Measurements from ENCODE around the gene ADGRD2. TPM values are rescaled to one million over a fixed set of nuclear protein-coding genes. Genes with fewer than 3 reads are reported as not detected.

Gene ADGRD2
- total RNA-seq, 4 donors from 2014 or later: 0.35 TPM; not detected in 3

DNA sequence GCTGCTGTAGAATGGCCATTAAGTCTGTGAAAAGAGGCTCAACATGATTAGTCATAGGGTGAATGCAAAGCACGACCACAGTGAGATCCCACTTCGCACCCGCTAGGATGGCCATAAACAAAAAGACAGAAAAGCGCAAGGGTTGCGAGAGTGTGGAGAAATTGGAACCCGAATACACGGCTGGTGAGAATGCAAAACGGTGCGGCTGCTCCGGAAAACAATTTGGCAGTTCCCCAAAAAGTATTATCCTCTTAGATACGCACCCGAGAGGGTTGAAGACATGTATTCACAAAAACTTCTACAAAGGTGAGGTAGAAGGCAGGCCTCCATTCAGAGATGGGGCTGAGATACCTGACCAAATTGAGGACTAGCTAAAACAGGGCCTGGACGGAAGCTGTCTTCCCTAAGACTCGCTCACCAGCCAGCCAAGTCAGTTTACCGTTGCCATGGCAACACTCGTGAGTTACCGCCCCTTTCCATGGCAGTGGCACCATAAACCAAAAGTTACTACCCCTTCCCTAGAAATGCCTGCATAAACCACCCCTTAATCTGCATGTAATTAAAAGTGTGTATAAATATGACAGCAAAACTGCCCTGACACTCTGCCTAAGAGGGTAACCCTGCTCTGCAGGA, 34.3 kb upstream of the ADGRD2 start:
- no peaks in the 10 kb centered on the region for H3K9me3 ChIP-seq
- H3K4me3 ChIP-seq: peak overlapping the region; percentile 76 to 88 (median 82)
- no peak for DNase-seq
- H3K27me3 ChIP-seq: no peaks in the 10 kb centered on the region
- peak overlapping the region in 2 of 4 donors; percentile 6 to 25 for H3K27ac ChIP-seq
- whole genome bisulfite sequencing, 2 donors: 77 to 82% methylated on average over 17 of the region's 17 CpGs
- peaks cover 0 to 38% (median 9%) of the 10 kb centered on the region in 3 donors for H3K4me1 ChIP-seq
- H3K36me3 ChIP-seq: peaks cover 0 to 34% (median 17%) of the 10 kb centered on the region in 3 donors
- TF ChIP-seq, protein P1, sequence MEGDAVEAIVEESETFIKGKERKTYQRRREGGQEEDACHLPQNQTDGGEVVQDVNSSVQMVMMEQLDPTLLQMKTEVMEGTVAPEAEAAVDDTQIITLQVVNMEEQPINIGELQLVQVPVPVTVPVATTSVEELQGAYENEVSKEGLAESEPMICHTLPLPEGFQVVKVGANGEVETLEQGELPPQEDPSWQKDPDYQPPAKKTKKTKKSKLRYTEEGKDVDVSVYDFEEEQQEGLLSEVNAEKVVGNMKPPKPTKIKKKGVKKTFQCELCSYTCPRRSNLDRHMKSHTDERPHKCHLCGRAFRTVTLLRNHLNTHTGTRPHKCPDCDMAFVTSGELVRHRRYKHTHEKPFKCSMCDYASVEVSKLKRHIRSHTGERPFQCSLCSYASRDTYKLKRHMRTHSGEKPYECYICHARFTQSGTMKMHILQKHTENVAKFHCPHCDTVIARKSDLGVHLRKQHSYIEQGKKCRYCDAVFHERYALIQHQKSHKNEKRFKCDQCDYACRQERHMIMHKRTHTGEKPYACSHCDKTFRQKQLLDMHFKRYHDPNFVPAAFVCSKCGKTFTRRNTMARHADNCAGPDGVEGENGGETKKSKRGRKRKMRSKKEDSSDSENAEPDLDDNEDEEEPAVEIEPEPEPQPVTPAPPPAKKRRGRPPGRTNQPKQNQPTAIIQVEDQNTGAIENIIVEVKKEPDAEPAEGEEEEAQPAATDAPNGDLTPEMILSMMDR (IDR thresholded peaks at IDR 0.05): no peak
- TF ChIP-seq POLR2A (IDR thresholded peaks at IDR 0.05): no peak
- intact Hi-C loops (cut with DNase I): loop anchor here (5.0 kb wide), 1 partner anchor 121 kb away; no protein-coding TSS in a partner anchor

DNA sequence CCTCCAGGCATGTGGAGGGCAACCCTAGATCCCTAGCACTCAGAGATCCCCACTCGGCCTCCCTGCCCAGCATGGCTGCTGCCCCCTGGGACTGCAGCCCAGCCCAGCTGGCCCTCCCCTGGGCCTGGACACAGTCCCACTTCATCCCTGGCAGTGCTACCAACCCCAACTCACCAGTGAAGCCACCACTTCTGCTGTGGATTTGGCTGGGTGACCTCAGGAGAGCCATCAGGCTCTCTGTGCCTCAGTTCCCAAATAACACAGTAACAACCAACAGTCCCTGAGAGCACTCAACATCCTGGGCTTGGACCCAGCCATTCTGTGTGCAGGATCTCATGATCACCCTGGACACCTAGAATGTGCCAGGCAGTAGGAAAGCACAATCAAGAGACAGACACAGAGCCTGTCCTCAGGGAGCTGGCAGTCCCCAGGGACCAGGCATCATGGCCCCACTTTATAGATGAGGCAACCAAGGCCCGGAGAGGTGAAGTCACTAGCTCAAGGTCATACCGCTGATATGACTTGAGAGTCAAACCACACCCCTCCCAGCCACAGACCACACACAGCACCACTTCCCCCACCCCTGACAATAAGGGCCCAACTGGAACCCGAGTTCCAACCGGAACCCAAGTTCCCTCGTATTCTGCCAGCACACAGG, 30.3 kb upstream of the ADGRD2 start:
- intact Hi-C loops (cut with DNase I): loop anchor here (5.0 kb wide), 1 partner anchor 117 kb away; no protein-coding TSS in a partner anchor
- WGBS, 2 donors: 66 to 95% methylated on average over 4 to 5 of the region's 6 CpGs

DNA sequence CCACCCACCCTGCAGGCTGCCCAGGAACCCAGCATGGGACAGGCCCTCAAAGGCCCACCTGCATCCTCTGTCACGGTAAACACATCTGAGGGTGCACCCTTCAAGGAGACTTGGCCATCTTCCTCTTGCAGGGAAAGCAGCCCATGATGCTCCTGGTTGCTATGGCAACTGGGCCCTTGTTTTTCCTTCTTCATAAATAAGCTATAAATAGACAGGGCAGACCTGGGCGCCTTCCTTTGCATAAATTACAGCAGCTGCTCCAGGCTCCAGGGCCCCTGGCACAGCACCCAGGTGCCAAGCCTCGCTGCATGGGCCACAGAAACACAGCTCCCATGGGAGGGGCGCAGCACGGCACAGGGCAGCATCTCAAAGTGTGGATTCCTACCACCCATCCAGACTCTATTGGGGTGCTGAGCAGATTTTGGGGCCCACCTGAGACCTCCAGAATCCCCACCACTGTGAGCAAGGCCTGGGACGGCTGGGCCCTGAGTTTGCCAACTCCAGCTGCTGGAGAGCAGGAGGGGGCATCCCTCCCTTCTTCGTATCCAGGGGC, 29.2 kb upstream of the ADGRD2 start:
- TF ChIP-seq, protein P1 (IDR thresholded peaks at IDR 0.05): no peak
- TF ChIP-seq POLR2A (IDR thresholded peaks at IDR 0.05): no peak
- no peak for DNase-seq
- Histone ChIP-seq H3K4me1 (peaks cover 0 to 4% (median 0%) of the 10 kb centered on the region in 3 donors), H3K36me3 (no peaks in the 10 kb centered on the region), H3K4me3 (no peak overlapping the region), H3K27me3 (no peaks in the 10 kb centered on the region), H3K9me3 (no peaks in the 10 kb centered on the region), H3K27ac (no peak overlapping the region)
- WGBS, 2 donors: 65 to 86% methylated on average over 2 to 3 of the region's 7 CpGs
- intact Hi-C loops (cut with DNase I): no loop called here

More for the DNA sequence above, 30.3 kb upstream of the ADGRD2 start:
- Histone ChIP-seq H3K9me3 (no peaks in the 10 kb centered on the region), H3K27me3 (no peaks in the 10 kb centered on the region), H3K4me3 (no peak overlapping the region), H3K4me1 (peaks cover 0 to 8% (median 0%) of the 10 kb centered on the region in 3 donors), H3K36me3 (no peaks in the 10 kb centered on the region), H3K27ac (no peak overlapping the region)
- DNase-seq: no peak
- TF ChIP-seq, protein P1 (IDR thresholded peaks at IDR 0.05): no peak
- no peak for TF ChIP-seq POLR2A (IDR thresholded peaks at IDR 0.05)

- intact Hi-C loops (cut with DNase I): no loop called here
- 77% methylated on average over 4 to 5 of the region's 5 CpGs for WGBS, 2 donors
Measured at GRCh38 chr9:124423155-124423554, 27.1 kb upstream of the ADGRD2 start.

More at GRCh38 chr9:124423155-124423554, 27.1 kb upstream of the ADGRD2 start:
- Histone ChIP-seq H3K27me3 (no peaks in the 10 kb centered on the region), H3K4me3 (no peak overlapping the region), H3K27ac (no peak overlapping the region), H3K4me1 (peaks cover 0 to 4% (median 0%) of the 10 kb centered on the region in 3 donors), H3K9me3 (no peaks in the 10 kb centered on the region), H3K36me3 (no peaks in the 10 kb centered on the region)
- DNase-seq: no peak
- TF ChIP-seq POLR2A (IDR thresholded peaks at IDR 0.05): no peak
- TF ChIP-seq, protein P1 (IDR thresholded peaks at IDR 0.05): no peak
